PC-3 (cell line): ENCODE data around the gene MMD. TPM values are rescaled to one million over a fixed set of nuclear protein-coding genes. Genes with fewer than 3 reads are reported as not detected.

Experiments
- ATAC-seq: fragments of 200-7000 bp; cut with Tn5 transposase; 2 replicates; pipeline ENCODE4 v1.9.1; 2020; ENCODE audit warnings: mild to moderate bottlenecking, moderate library complexity
- BruUV-seq: library from RNA; stranded (reverse); fragments of 400-500 nt; replicated peaks from 2 replicates; lab custom pipeline; 2021; lab: Mats Ljungman, UMichigan
- CTCF ChIA-PET: fragments of 300-600 bp; sonication (Branson Sonifier 250); formaldehyde crosslinking; loops from one replicate; lab custom pipeline; 2022; ENCODE audit warnings: antibody characterized with exemption; lab: Charles Lee
- POLR2A ChIA-PET: fragments of 300-600 bp; sonication (Branson Sonifier 250); formaldehyde crosslinking; loops from one replicate; lab custom pipeline; 2022; ENCODE audit warnings: antibody characterized with exemption; ENCODE audit not compliant: unreplicated experiment; lab: Charles Lee
- DNase-seq: peaks from one replicate; pipeline ENCODE4 v3.0.0-alpha.2; 2015
- H2AFZ ChIP-seq: fragments of 300-600 bp; sonication (generic); 2 replicates; pipeline ENCODE4 v1.6.0; 2016; ENCODE audit warnings: antibody characterized with exemption, low read length
- H3F3A ChIP-seq: fragments of 300-600 bp; sonication (generic); one replicate; pipeline ENCODE4 v1.6.0; 2017; ENCODE audit warnings: antibody characterized with exemption, low read length, control low read depth, mild to moderate bottlenecking; ENCODE audit not compliant: unreplicated experiment
- H3K27ac ChIP-seq: fragments of 300-600 bp; sonication (generic); 2 replicates; pipeline ENCODE4 v1.5.1; 2016; ENCODE audit warnings: mild to moderate bottlenecking, low read length
- H3K27me3 ChIP-seq: fragments of 300-600 bp; sonication (generic); 2 replicates; pipeline ENCODE4 v1.6.1; 2016; ENCODE audit warnings: low read length, mixed read lengths
- H3K36me3 ChIP-seq: fragments of 300-600 bp; sonication (generic); 2 replicates; pipeline ENCODE4 v1.6.1; 2016; ENCODE audit warnings: low read depth, mixed run types, low read length, mixed read lengths
- H3K4me1 ChIP-seq: fragments of 300-600 bp; sonication (generic); 2 replicates; pipeline ENCODE4 v1.5.1; 2016; ENCODE audit warnings: low read length; ENCODE audit not compliant: insufficient read depth
- H3K4me2 ChIP-seq: fragments of 300-600 bp; sonication (generic); 2 replicates; pipeline ENCODE4 v1.6.0; 2016; ENCODE audit warnings: low read length
- H3K4me3 ChIP-seq: fragments of 300-600 bp; sonication (generic); 2 replicates; pipeline ENCODE4 v1.5.1; 2016; ENCODE audit warnings: mild to moderate bottlenecking, low read length, mixed read lengths
- H3K79me2 ChIP-seq: fragments of 300-600 bp; sonication (generic); 2 replicates; pipeline ENCODE4 v1.6.1; 2017; ENCODE audit warnings: low read length, mixed read lengths
- H3K9ac ChIP-seq: fragments of 300-600 bp; sonication (generic); 2 replicates; pipeline ENCODE4 v1.6.0; 2016; ENCODE audit warnings: mild to moderate bottlenecking, low read length
- H3K9me2 ChIP-seq: fragments of 300-600 bp; sonication (generic); replicated peaks from 2 replicates; pipeline ENCODE4 v1.6.1; 2016; ENCODE audit warnings: mixed run types, low read length, mixed read lengths
- H3K9me3 ChIP-seq: fragments of 300-600 bp; sonication (generic); 2 replicates; pipeline ENCODE4 v1.6.1; 2016; ENCODE audit warnings: low read length, mixed read lengths
- H4K20me1 ChIP-seq: fragments of 300-600 bp; sonication (generic); 2 replicates; pipeline ENCODE4 v1.6.1; 2016; ENCODE audit warnings: low read length, mixed read lengths
- EZH2 ChIP-seq: fragments of 300-600 bp; sonication (generic); IDR thresholded peaks from one replicate; pipeline ENCODE4 v1.6.1; 2017; ENCODE audit warnings: antibody characterized with exemption, mild to moderate bottlenecking, low read length; ENCODE audit not compliant: unreplicated experiment
- EZH2phosphoT487 ChIP-seq: fragments of 300-600 bp; sonication (generic); IDR thresholded peaks from 2 replicates; pipeline ENCODE4 v1.6.1; 2018; ENCODE audit warnings: mild to moderate bottlenecking, antibody characterized with exemption, low read length, borderline replicate concordance
- intact Hi-C: fragments of 100-400 bp; cut with micrococcal nuclease; formaldehyde crosslinking; loops from 2 replicates; pipeline ENCODE4 v1.9.0; 2023
- total RNA-seq: library from RNA; depleted of rRNA; stranded (reverse); fragments of >200 nt; gene quantifications from 2 replicates; pipeline ENCODE4 v1.2.3, GENCODE V29; 2014
- TF ChIP-seq, protein P1 (sequence below): fragments of 300-600 bp; sonication (generic); conservative IDR thresholded peaks from 2 replicates; pipeline ENCODE4 v1.5.1; 2017; ENCODE audit warnings: antibody characterized with exemption, low read depth, mild to moderate bottlenecking, low read length

The MMD gene
- total RNA-seq, 1 experiment from 2014 or later = 24.1 TPM

GRCh38 chr17:55442953-55443683 lies 21.5 kb upstream of the MMD start:
- TF ChIP-seq EZH2 (no peak), EZH2phosphoT487 (no peak)
- TF ChIP-seq, protein P1, sequence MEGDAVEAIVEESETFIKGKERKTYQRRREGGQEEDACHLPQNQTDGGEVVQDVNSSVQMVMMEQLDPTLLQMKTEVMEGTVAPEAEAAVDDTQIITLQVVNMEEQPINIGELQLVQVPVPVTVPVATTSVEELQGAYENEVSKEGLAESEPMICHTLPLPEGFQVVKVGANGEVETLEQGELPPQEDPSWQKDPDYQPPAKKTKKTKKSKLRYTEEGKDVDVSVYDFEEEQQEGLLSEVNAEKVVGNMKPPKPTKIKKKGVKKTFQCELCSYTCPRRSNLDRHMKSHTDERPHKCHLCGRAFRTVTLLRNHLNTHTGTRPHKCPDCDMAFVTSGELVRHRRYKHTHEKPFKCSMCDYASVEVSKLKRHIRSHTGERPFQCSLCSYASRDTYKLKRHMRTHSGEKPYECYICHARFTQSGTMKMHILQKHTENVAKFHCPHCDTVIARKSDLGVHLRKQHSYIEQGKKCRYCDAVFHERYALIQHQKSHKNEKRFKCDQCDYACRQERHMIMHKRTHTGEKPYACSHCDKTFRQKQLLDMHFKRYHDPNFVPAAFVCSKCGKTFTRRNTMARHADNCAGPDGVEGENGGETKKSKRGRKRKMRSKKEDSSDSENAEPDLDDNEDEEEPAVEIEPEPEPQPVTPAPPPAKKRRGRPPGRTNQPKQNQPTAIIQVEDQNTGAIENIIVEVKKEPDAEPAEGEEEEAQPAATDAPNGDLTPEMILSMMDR = no peak
- H3K27ac ChIP-seq = no peak overlapping the region

GRCh38 chr17:55442462-55442861 lies 20.8 kb upstream of the MMD start:
- H3K9ac ChIP-seq = no peak overlapping the region
- POLR2A ChIA-PET = no interaction called here
- H3K9me3 ChIP-seq = no peaks in the 10 kb centered on the region
- ATAC-seq = no peak
- no peak overlapping the region for H3K4me2 ChIP-seq
- H3F3A ChIP-seq = no peaks in the 10 kb centered on the region
- H3K4me1 ChIP-seq = peaks cover 5% of the 10 kb centered on the region
- intact Hi-C loops = no loop called here
- no peaks in the 10 kb centered on the region for H3K9me2 ChIP-seq
- H3K36me3 ChIP-seq = no peaks in the 10 kb centered on the region
- no peaks in the 10 kb centered on the region for H3K79me2 ChIP-seq
- CTCF ChIA-PET = no interaction called here
- no peak overlapping the region for H2AFZ ChIP-seq
- no peaks in the 10 kb centered on the region for H3K27me3 ChIP-seq
- H3K27ac ChIP-seq = no peak overlapping the region
- TF ChIP-seq EZH2phosphoT487 (no peak), EZH2 (no peak)
- TF ChIP-seq, protein P1 = no peak
- no TSS peak for BruUV-seq
- DNase-seq = no peak
- H3K4me3 ChIP-seq = no peak overlapping the region
- H4K20me1 ChIP-seq = no peaks in the 10 kb centered on the region

More at GRCh38 chr17:55442953-55443683, 21.5 kb upstream of the MMD start:
- peaks cover 5% of the 10 kb centered on the region for H3K4me1 ChIP-seq
- ChIA-PET CTCF (no interaction called here), POLR2A (no interaction called here)
- no peak for ATAC-seq
- H3K79me2 ChIP-seq = no peaks in the 10 kb centered on the region
- no peaks in the 10 kb centered on the region for H3K9me2 ChIP-seq
- H2AFZ ChIP-seq = no peak overlapping the region
- H4K20me1 ChIP-seq = no peaks in the 10 kb centered on the region
- intact Hi-C loops = no loop called here
- BruUV-seq = no TSS peak
- no peaks in the 10 kb centered on the region for H3F3A ChIP-seq
- no peak overlapping the region for H3K9ac ChIP-seq
- H3K4me2 ChIP-seq = no peak overlapping the region
- DNase-seq = no peak
- H3K9me3 ChIP-seq = no peaks in the 10 kb centered on the region
- H3K36me3 ChIP-seq = no peaks in the 10 kb centered on the region
- no peak overlapping the region for H3K4me3 ChIP-seq
- no peaks in the 10 kb centered on the region for H3K27me3 ChIP-seq

DNA sequence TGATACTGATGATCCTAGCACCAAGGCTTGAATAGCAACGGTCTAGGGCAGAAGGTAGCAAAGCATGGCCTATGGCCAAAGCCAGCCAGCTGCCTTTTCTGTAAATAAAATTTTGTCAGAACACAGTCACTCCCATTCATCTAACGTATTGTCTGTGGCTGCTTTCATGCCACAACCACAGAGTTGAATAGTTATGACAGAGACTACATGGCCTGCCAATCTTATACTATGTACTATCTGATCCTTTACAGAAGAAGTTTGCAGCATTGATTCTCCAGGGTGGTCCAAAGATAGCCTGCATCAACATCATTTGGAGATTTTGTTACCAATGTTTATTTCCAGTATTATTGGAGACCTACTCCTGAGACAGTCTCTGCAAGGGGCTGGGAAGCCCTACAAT lies 19.9 kb upstream of the MMD start:
- H3K4me1 ChIP-seq = peaks cover 5% of the 10 kb centered on the region
- TF ChIP-seq EZH2 (no peak), EZH2phosphoT487 (no peak)
- TF ChIP-seq, protein P1 = no peak
- H3K4me3 ChIP-seq = no peak overlapping the region
- ATAC-seq = 0 out of 2 replicates have a peak, but pooled peaks have one; percentile 18
- no peaks in the 10 kb centered on the region for H3F3A ChIP-seq
- intact Hi-C loops = no loop called here
- H3K9ac ChIP-seq = no peak overlapping the region
- no peak for DNase-seq
- no peaks in the 10 kb centered on the region for H4K20me1 ChIP-seq
- no peak overlapping the region for H3K4me2 ChIP-seq
- no peak overlapping the region for H3K27ac ChIP-seq
- H3K9me2 ChIP-seq = no peaks in the 10 kb centered on the region
- no peak overlapping the region for H2AFZ ChIP-seq
- CTCF ChIA-PET = no interaction called here
- no peaks in the 10 kb centered on the region for H3K79me2 ChIP-seq
- BruUV-seq = no TSS peak
- H3K9me3 ChIP-seq = no peaks in the 10 kb centered on the region
- H3K36me3 ChIP-seq = no peaks in the 10 kb centered on the region
- H3K27me3 ChIP-seq = no peaks in the 10 kb centered on the region
- POLR2A ChIA-PET = no interaction called here
